Fibroblast of skin of right biceps (primary cell): ENCODE data around the gene HOXA7.
A peak's percentile ranks its signal among the peaks of the same experiment; 100 is the strongest.

Source experiments
- DNase-seq: peaks from one replicate; pipeline ENCODE4 v3.0.0-alpha.2; 2013

The HOXA7 gene

GRCh38 chr7:27116031-27116961 lies 40.2 kb downstream of the HOXA7 start:
- no peak for DNase-seq

DNA sequence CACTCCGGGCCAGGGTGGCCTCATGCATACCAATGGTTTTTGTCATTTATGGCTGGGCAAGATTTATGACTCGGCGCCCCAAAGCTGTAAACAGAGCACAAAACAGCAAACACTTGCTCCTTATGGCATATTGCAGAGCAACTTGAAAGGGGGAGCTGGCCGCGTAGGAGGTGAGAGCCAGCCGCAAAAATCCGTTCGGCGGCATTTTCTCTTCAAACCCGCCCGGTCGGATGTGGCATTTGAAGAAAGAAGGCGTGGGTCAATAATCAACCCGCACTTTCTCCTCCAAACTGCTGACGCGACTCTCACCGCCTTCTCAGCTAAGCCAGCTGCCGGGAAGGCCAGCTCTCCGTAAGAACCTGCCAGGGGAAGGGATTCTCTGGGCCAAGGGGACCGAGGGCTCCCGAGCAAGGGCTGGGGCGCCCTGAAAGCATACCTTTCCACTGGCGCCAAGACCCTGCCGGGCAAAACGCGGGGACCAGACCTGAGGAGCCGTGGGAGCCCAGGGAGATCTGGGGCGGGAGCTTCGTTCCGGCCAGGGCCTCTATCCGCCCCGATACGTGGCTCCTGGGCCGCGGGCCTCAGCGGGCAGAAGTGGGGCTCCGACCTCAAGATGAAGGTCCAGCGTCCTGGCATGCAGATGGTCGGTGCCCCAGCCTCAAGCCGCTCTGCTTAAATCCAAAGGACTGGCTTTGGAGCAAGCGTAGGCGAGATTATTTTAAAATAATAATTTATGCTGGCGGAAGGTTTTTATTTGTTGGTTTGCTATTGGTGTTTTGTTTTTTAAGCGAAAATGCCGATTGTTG lies 41.1 kb downstream of the HOXA7 start:
- no peak for DNase-seq

- DNase-seq = no peak
Measured at GRCh38 chr7:27114881-27115220, 41.6 kb downstream of the HOXA7 start.

GRCh38 chr7:27113991-27114769 lies 42.3 kb downstream of the HOXA7 start:
- DNase-seq = peak; percentile 46

- DNase-seq = peak; percentile 83
Measured at GRCh38 chr7:27112955-27113949, 43.2 kb downstream of the HOXA7 start.

DNA sequence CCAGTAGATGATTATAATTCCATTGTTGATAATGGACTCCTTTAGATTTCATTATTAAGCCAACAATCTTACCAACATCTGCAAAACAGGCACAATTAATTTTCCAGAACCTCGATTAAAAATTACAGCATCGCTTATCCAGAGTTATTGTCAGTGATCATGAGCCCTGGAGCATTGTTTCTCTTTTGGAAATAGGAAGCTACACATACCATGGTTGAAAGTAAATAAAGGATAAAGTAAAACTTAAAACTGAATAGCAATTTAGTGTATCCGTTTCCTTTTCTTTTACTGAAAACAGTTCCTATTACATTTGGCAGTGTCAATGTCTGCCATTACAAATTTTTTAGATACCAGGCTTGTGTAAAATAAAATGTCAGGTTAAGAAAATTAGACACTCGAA lies 44.1 kb downstream of the HOXA7 start:
- DNase-seq = no peak

- no peak for DNase-seq
Measured at GRCh38 chr7:27111751-27112277, 44.7 kb downstream of the HOXA7 start.

DNA sequence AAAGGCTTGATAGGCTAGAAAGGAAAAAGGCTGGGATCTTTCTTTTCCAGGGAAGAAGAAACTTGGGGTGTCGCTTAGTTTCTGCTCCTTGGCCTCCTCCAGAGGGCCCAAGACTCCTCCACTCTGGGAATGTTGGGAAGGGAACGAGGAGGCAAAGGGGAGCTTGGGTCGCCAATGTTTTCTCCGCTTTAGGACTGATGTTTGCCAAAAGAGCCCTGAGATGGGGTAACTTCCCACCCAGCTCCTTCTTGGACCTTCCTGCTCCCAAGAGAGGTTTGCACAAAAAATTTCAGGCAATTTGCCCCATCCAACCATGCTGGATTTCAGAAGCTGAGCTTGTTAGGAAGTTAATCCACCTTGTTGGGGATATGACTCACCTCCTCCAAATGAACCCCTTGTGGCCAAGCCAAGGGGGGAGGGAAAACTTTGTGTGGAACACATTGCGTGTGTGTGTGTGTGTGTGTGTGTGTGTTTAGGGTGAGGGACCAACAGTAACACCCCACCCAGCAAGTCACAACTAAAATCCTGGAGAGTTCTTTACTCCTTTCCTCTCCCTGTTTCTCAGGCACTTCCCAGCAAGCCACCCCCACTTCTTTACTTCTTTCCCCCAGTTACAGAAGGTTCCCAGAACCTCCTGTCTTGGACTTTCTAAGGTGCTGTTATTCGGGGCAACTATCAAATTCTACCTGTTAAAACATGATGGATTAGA lies 45.3 kb downstream of the HOXA7 start:
- peak; percentile 80 for DNase-seq

- peak; percentile 80 for DNase-seq
Measured at GRCh38 chr7:27110186-27111031, 46.1 kb downstream of the HOXA7 start.

GRCh38 chr7:27109466-27110185 lies 46.8 kb downstream of the HOXA7 start:
- DNase-seq = no peak

DNA sequence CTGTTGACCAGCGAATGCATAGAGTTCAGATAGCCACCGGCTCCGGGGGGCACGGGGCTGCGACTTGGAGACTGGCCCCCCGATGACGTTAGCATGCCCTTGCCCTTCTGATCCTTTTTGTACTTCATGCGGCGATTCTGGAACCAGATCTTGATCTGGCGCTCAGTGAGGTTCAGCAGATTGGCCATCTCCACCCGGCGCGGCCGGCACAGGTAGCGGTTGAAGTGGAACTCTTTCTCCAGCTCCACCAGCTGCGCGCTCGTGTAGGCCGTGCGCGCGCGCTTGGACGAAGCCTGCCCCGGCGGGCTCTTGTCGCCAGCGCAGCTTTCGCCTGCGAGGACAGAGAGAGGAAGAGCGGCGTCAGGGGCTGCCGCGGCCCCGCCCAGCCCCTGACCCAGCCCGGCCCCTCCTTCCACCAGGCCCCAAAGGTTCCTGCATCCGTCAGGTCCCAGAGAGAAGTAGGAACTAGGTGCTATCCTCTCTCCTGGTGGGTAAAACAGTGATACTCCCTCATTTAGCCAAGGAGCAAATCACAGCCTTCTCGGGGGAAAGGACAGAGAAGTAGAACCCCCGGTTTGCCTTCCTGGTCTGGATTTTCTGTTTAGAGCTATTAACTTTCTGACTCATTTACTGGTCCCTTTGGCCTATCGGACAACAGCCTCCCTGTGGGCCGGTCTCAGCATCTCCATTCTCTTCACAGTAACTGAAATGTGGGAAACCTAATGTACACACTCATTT lies 47.9 kb downstream of the HOXA7 start:
- no peak for DNase-seq

- DNase-seq = no peak
Measured at GRCh38 chr7:27107391-27108381, 48.8 kb downstream of the HOXA7 start.

DNA sequence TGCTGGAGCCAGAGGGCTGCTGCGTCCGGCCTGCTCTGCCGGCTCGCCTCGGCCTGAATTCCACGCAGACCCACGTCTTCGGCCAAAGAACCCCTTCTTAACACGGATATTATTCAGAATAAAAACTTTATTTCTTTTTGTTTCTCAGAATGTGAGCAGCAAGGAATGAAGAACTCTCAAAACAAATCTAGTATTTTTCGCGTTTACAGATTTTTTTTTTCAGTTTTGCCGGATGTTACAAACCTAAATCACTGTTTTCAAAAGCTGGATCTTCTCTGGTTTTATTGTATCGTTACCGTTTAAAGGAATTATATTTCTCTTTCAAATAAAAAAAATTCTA lies 49.6 kb downstream of the HOXA7 start:
- no peak for DNase-seq

- DNase-seq = no peak
Measured at GRCh38 chr7:27106181-27106900, 50.1 kb downstream of the HOXA7 start.

DNA sequence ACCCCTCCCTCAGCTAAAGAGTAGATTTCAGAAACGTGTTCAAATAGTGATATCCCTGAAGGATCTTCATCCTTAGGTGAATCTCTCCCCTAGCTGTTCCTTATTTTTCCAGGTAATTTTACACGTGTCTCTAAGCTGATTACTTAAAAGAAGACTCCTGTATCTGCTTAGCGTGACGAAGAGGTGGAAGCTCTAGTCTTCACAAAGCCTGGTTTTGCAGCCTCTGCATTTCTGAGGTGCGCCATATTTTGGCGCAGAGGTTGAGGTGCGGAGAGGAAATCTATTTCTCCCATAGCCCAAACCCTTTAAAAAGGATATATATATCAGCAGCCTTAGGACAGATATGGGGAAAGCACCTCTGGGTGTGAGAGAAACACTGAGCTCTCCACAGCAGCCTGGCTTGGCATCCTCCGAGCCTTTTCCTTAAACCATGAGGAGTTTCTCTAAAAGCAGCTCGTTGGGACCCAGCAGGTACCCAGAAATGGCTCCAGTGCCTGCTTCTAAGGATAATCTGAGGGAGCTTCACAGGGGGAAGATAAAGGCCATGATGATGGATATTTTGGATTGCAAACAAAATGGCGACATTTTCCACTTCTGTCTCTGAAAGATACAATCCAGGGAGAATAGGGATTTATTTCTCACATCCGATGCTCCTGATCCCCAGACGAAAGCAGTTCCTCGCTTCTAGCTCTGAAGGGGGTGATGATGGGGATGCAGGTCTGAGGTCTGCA lies 51.0 kb downstream of the HOXA7 start:
- no peak for DNase-seq
